SW 1271 (cell line): Measurements from ENCODE around the gene PNPLA2.
A peak's percentile ranks its signal among the peaks of the same experiment; 100 is the strongest.

Source experiments
- DNase-seq, 2 experiments: peaks; one replicate each; lab custom pipeline; 2025; lab: John Stamatoyannopoulos, UW

The PNPLA2 gene

DNA sequence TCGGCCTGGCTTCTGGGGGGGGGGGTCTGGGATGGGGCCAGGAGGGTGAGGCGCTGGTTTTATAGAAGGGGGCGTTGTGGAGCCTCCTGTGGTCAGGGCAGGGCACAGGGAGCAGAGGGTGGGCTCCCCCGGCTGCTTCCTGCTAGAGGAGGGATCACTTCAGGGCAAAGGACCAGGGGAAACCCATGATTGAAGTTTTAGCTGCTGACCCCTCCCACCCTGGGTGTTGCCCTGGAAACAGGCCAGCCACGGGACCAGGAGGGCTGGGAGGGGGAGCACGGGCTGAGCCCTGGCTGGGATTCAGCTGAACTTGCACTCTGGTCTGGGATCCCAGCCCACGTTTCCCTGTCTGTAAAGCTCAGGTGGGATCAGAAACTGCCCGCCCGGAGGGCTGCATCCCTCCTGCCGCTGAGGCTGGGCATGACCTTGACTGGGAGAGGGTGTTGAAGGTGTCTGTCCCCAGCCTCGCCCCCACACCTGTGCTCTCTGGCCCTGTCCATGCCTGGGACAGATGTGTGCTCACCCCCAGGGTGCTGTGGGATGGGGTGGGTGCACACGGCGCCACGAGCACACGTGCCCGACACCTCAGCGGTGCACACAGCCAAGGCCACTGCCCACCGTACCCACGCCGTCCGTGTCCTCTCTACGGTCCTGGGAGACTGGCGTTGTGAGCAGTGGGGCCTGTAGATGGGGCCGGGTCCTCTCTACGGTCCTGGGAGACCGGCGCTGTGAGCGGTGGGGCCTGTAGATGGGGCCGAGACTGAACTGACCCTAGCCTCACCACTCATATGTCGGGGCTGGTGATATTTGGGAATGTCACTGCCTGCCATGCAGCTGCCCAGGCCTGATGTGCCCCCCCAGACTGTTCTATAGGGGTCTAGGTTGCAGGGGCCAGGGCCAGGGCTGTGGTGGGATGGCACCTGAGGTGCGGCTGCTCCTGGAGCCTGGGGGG lies 26.3 kb downstream of the PNPLA2 start:
- peak in 1 of 2 experiments; percentile 67 for DNase-seq

DNA sequence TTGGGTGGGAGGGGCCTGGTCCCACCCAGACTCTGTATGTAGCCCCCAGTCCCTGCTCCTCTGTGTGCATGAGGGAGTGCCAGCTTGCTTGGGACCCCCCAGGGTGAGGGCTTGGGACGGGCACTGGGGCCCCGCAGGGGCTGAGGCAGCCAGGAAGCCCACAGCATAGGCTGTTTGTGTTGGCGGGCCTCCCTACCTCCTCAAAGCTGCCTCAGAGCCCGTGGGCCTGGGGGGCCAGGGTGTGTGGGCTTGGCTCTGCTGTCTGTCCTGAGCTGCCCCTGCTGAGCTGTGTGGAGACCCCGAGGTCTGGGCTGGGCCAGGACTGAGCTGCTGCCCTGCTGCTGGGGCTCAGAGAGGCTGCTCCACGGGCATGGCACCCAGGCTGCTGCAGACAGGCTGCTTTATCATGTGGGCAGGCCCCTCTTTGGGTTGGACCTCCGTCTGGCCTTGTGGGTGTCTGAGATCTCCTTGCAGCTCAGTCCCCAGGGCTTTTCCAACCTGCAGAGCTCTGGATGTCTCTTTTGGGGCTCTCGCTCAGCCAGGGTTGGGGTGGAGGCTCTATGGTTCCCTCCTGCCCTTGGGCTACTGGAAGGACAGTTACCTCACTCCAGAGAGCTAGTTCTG lies 27.3 kb downstream of the PNPLA2 start:
- DNase-seq: no peak

- no peak for DNase-seq
Measured at GRCh38 chr11:846496-847098, 27.9 kb downstream of the PNPLA2 start.

GRCh38 chr11:847876-848275 lies 29.2 kb downstream of the PNPLA2 start:
- DNase-seq: no peak

- no peak for DNase-seq
Measured at GRCh38 chr11:848380-848931, 29.7 kb downstream of the PNPLA2 start.

DNA sequence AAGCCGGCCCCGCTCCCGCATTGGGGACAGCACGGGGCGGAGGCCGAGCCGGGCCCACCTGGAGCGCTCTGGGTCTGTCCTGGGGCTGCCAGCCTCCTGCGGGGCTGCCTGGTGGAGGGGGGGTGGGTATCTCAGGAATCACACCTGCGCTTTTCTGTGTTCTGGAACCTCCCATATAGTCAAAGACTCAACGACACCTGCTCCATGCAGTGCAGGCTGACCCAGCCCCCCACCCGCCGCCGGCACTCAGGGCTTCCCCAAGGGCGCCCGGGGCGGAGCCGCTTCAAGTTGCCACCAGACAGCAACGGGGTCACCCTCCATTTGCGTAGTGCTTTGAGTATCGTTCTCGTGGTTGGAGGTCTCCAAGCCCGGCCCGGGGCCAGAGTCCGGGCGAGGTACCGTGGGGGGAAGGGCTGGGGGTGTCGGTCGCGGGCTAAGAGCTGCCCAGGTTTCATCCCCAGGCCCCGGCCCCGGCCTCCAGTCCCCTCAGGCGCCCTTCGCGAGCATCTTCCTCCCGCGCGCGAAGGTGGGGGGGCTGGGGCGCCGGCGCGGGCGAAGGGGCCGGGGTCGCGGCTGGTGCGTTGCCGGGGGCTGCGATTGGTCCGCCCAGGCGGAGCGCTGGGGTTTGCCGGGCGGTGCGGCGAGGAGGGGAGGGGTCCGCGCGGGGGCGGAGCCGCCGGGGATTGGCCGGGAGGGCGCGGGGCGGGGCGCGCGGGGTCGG lies 30.6 kb downstream of the PNPLA2 start:
- DNase-seq: no peak

GRCh38 chr11:849951-850774 lies 31.4 kb downstream of the PNPLA2 start:
- DNase-seq: no peak

- DNase-seq: no peak
Measured at GRCh38 chr11:850775-851763, 32.4 kb downstream of the PNPLA2 start.

DNA sequence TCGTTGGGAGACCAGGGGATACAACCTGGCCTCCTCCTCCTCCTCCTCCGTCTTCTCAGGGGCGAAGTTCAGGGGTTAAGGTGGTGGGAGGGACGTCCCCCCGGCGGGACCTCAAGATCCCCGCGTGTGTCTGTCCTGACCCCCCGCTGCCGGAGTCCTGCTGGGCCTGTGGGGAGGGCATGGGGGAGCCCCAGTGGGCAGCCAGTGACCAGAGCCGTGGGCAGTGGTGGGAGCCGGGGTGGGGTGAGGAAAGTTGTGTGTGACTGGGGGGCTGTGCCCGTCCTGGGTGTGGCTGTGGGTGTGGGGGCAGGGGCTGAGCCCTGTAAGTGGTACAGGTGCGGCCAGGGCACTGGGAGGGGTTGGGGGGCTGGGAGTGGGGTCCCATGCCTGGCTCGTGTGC lies 34.0 kb downstream of the PNPLA2 start:
- no peak for DNase-seq

GRCh38 chr11:853682-854448 lies 35.2 kb downstream of the PNPLA2 start:
- no peak for DNase-seq

GRCh38 chr11:854601-855329 lies 36.1 kb downstream of the PNPLA2 start:
- DNase-seq: no peak

- DNase-seq: no peak
Measured at GRCh38 chr11:855330-855674, 36.6 kb downstream of the PNPLA2 start.

DNA sequence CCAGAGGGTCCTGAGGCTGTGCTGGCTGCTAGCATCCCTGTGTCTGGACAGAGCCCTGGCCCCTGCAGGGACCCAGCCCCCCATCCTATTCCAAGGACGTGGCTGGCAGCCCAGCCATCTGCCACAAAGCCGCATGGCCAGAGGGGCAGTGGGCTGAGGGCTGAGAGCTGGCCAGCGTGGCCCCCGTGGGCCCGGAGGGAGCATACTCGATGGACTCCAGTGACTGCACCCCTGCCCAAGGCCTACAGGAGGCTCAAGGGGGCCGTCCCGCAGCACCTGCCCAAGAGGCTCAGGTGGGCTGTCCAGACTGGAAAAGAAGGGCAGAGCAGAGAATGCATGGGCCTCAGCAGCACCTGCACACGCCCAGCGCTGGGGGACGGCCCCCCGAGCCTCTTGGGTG lies 37.1 kb downstream of the PNPLA2 start:
- DNase-seq: no peak

DNA sequence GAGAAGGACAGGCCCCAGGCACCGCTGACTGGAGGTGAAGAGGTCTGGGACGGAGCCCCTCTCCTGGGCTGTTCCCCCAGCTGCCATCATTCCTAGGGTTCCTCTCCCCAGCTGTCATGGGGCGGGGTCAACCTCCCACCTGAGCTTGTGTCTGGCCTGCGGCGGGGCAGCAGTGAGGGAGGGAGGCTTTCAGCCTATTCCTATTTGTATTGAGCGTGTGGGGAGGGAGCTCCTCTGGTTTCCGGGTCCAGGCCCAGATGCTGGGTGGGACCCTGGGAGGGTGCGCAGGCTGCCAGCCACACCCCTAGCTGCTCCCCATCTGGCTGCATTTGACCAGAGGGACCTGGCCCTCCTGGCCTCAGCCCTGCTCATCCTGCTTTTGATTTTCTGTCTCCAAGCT lies 37.7 kb downstream of the PNPLA2 start:
- no peak for DNase-seq

GRCh38 chr11:858053-858761 lies 39.5 kb downstream of the PNPLA2 start:
- no peak for DNase-seq

DNA sequence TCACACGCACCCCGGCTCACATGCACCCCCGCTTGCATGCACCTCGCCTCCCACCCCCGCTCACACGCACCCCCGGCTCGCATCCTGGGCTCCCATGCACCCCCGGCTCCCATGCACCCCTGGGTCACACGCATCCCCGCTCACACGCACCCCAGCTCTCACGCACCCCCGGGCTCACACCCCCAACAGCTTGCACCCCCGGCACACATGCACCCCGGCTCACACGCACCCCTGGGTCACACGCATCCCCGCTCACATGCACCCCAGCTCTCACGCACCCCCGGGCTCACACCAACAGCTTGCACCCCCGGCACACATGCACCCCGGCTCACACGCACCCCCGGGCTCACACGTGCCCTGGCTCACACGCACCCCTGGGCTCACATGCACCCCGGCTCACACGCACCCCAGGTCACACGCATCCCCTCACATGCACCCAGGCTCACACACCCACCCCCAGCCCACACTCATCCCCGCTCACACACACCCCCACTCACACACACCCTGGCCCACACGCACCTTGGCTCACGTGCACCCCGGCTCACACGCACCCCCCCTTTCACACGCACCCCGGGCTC lies 40.1 kb downstream of the PNPLA2 start:
- no peak for DNase-seq

GRCh38 chr11:859394-860131 lies 40.8 kb downstream of the PNPLA2 start:
- DNase-seq: no peak
